ENCODE measurements around the gene NAIF1. TPM values are rescaled to one million over a fixed set of nuclear protein-coding genes. Genes with fewer than 3 reads are reported as not detected.

The NAIF1 gene
- total RNA-seq, 6 experiments from 2014 or later = 8.7 to 11.5 (median 9.8) TPM

- no peak overlapping the region for H3K4me3 Mint-ChIP-seq
- TF ChIP-seq CTCF (IDR thresholded peaks at IDR 0.05) = peak; percentile 96
- peak; percentile 65 for DNase-seq
- H3K27ac Mint-ChIP-seq = peak overlapping the region; percentile 48; the same call in 1 of the 2 replicates
- H3K27me3 Mint-ChIP-seq (ENCODE audit: insufficient read depth) = no peaks in the 10 kb centered on the region; the same call in 1 of the 2 replicates
- no peaks in the 10 kb centered on the region for H3K9me3 Mint-ChIP-seq
- peaks cover 12% of the 10 kb centered on the region for H3K4me1 Mint-ChIP-seq (ENCODE audit: low read depth)
- H3K36me3 Mint-ChIP-seq (ENCODE audit: low read depth) = no peaks in the 10 kb centered on the region
Observed at GRCh38 chr9:128034821-128035652, 32.1 kb downstream of the NAIF1 start.

- no peak for TF ChIP-seq CTCF (IDR thresholded peaks at IDR 0.05)
- DNase-seq = no peak
- Mint-ChIP-seq H3K9me3 (no peaks in the 10 kb centered on the region), H3K36me3 (ENCODE audit: low read depth) (no peaks in the 10 kb centered on the region), H3K27ac (no peak overlapping the region), H3K4me1 (ENCODE audit: low read depth) (peaks cover 12% of the 10 kb centered on the region), H3K4me3 (no peak overlapping the region), H3K27me3 (ENCODE audit: insufficient read depth) (no peaks in the 10 kb centered on the region)
Observed at GRCh38 chr9:128033609-128034008, 33.5 kb downstream of the NAIF1 start.

- Mint-ChIP-seq H3K4me1 (ENCODE audit: low read depth) (peaks cover 13% of the 10 kb centered on the region), H3K27me3 (ENCODE audit: insufficient read depth) (no peaks in the 10 kb centered on the region)
Observed at GRCh38 chr9:128027705-128028104, 39.4 kb downstream of the NAIF1 start.

GRCh38 chr9:128026773-128027541, 40.2 kb downstream of the NAIF1 start:
- Mint-ChIP-seq H3K27me3 (ENCODE audit: insufficient read depth) (no peaks in the 10 kb centered on the region), H3K27ac (peak overlapping the region; percentile 21; the same call in 1 of the 2 replicates), H3K4me1 (ENCODE audit: low read depth) (peaks cover 14% of the 10 kb centered on the region), H3K9me3 (no peaks in the 10 kb centered on the region), H3K36me3 (ENCODE audit: low read depth) (no peaks in the 10 kb centered on the region), H3K4me3 (no peak overlapping the region)
- no peak for DNase-seq
- TF ChIP-seq CTCF (IDR thresholded peaks at IDR 0.05) = no peak

More at GRCh38 chr9:128027705-128028104, 39.4 kb downstream of the NAIF1 start:
- no peak overlapping the region for H3K4me3 Mint-ChIP-seq
- H3K9me3 Mint-ChIP-seq = no peaks in the 10 kb centered on the region
- no peak overlapping the region for H3K27ac Mint-ChIP-seq
- no peaks in the 10 kb centered on the region for H3K36me3 Mint-ChIP-seq (ENCODE audit: low read depth)
- DNase-seq = no peak
- no peak for TF ChIP-seq CTCF (IDR thresholded peaks at IDR 0.05)

- DNase-seq = no peak
- Mint-ChIP-seq H3K36me3 (ENCODE audit: low read depth) (no peaks in the 10 kb centered on the region), H3K27ac (no peak overlapping the region), H3K4me3 (no peak overlapping the region), H3K27me3 (ENCODE audit: insufficient read depth) (no peaks in the 10 kb centered on the region), H3K4me1 (ENCODE audit: low read depth) (peaks cover 14% of the 10 kb centered on the region), H3K9me3 (no peaks in the 10 kb centered on the region)
- TF ChIP-seq CTCF (IDR thresholded peaks at IDR 0.05) = no peak
Observed at GRCh38 chr9:128026255-128026772, 40.8 kb downstream of the NAIF1 start.

Measured in HFFc6 (cell line).